ENCODE measurements around the gene KCTD3. TPM values are rescaled to one million over a fixed set of nuclear protein-coding genes. Genes with fewer than 3 reads are reported as not detected.

The KCTD3 gene
- total RNA-seq, 1 donor from 2014 or later, result 76.9 TPM

DNA sequence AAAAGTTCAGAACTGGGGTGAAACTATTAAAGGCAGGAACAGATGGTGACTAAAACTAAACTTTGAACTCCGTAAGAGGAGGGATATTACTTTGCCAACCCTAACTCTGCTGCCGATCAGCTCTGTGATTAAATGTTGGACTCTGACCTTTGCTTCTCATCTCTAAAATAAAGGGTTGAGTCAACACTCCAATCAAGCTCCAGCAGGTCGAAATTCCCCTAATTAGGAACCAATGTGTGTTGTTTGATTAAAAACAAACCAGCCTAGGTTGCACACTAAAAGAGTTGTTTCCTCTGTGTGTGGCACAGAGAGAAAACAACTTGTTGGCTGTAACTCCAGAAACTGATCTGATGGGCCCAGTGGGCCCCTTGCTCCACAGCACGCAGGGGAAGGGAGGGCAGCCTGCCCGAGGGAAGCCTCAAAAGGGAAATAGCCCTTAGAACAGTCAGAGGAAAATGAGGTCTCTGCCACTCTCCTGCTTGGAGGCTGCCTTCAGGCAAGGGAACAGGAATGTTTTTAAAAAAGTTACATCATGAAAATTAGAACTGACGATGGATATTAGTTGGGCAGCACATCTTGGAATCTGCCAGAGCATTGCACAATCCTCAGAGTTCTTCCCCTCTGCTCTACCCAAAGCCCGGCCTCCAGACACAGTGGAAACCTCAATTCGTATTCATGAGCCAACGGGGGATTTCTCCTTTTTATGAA, 69.3 kb downstream of the KCTD3 start:
- H3K4me1 ChIP-seq, result peaks cover 20% of the 10 kb centered on the region
- no peak overlapping the region for H3K4me3 ChIP-seq
- intact Hi-C loops (cut with DNase I), result no loop called here
- H3K9me3 ChIP-seq, result no peaks in the 10 kb centered on the region
- H3K27me3 ChIP-seq, result no peaks in the 10 kb centered on the region
- no peaks in the 10 kb centered on the region for H3K36me3 ChIP-seq
- TF ChIP-seq POLR2AphosphoS5 (IDR thresholded peaks at IDR 0.05; ENCODE audit: insufficient read depth in 1 of 2, low read depth in 1 of 2) (no peak), POLR2A (IDR thresholded peaks at IDR 0.05) (no peak)
- TF ChIP-seq, protein P1, sequence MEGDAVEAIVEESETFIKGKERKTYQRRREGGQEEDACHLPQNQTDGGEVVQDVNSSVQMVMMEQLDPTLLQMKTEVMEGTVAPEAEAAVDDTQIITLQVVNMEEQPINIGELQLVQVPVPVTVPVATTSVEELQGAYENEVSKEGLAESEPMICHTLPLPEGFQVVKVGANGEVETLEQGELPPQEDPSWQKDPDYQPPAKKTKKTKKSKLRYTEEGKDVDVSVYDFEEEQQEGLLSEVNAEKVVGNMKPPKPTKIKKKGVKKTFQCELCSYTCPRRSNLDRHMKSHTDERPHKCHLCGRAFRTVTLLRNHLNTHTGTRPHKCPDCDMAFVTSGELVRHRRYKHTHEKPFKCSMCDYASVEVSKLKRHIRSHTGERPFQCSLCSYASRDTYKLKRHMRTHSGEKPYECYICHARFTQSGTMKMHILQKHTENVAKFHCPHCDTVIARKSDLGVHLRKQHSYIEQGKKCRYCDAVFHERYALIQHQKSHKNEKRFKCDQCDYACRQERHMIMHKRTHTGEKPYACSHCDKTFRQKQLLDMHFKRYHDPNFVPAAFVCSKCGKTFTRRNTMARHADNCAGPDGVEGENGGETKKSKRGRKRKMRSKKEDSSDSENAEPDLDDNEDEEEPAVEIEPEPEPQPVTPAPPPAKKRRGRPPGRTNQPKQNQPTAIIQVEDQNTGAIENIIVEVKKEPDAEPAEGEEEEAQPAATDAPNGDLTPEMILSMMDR (IDR thresholded peaks at IDR 0.05), result no peak
- H3K27ac ChIP-seq, result peak overlapping the region; percentile 35
- DNase-seq (ENCODE audit: extremely low spot score in 2 of 2), result no peak

DNA sequence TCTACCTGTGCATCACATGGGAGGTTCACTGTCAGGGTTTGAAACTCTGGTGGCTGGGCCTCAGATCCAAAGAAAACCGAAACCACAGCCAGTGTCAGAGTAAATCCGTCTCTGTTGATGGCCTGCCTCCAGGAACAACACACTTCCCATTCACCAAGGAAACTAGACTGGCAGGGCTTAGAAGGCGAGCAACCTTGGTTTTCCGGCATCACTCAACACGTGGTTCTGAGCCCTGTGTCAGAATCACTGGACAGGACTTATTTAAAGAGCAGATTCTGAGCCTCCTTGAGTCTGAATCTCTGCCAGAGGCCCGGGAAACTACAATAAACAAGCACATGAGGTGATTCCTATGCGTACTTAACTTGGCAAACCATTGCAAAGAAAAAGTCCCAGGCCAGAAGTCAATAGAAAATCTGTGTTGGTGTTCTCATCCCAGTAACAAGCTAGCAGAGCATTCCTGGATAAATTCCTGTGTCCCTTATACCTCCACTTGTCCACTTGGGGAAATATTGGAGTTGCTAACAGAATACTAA, 70.0 kb downstream of the KCTD3 start:
- H3K4me3 ChIP-seq, result no peak overlapping the region
- peaks cover 20% of the 10 kb centered on the region for H3K4me1 ChIP-seq
- no peak for DNase-seq (ENCODE audit: extremely low spot score in 2 of 2)
- H3K27me3 ChIP-seq, result no peaks in the 10 kb centered on the region
- intact Hi-C loops (cut with DNase I), result no loop called here
- no peaks in the 10 kb centered on the region for H3K36me3 ChIP-seq
- H3K9me3 ChIP-seq, result no peaks in the 10 kb centered on the region
- no peak for TF ChIP-seq POLR2AphosphoS5 (IDR thresholded peaks at IDR 0.05; ENCODE audit: insufficient read depth in 1 of 2, low read depth in 1 of 2)
- no peak for TF ChIP-seq POLR2A (IDR thresholded peaks at IDR 0.05)
- TF ChIP-seq, protein P1 (IDR thresholded peaks at IDR 0.05), result no peak
- peak overlapping the region; percentile 35 for H3K27ac ChIP-seq

DNA sequence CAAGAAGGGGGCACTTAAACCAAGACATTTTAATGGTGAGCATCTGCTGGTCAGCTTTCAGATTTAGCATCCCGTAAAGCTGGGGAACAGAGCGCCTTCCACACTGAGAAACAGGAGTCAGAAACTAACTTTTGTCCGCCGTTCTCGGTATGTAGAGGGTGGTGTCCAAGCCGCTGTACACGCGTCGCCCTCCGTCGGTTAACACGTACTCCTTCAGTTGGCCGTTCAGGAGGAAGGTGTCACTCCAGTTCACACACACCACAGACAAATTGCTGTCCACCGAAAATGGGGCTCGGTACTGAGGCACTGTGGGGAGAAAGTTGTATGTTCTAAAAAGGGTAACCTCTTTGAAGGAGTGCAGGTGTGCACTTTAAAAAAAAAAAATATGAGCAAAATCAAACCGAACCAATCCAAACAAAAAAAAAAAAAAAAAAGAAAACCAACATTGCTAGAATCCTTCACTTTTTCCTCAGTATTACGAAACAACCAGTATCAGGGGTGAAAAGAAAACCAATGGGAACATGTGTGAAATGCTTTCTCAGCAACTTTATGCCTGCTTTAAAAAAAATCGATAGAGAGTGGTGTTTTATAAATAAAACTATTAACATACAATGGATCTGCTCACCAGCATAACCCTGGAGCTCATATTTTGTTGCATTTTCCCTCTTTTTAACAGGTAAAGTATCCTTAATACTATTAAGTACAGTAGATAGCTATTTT, 73.5 kb downstream of the KCTD3 start:
- TF ChIP-seq, protein P1 (IDR thresholded peaks at IDR 0.05), result no peak
- no peak for TF ChIP-seq POLR2A (IDR thresholded peaks at IDR 0.05)
- no peak for TF ChIP-seq POLR2AphosphoS5 (IDR thresholded peaks at IDR 0.05; ENCODE audit: insufficient read depth in 1 of 2, low read depth in 1 of 2)
- no peaks in the 10 kb centered on the region for H3K9me3 ChIP-seq
- no peaks in the 10 kb centered on the region for H3K27me3 ChIP-seq
- peaks cover 19% of the 10 kb centered on the region for H3K4me1 ChIP-seq
- no peaks in the 10 kb centered on the region for H3K36me3 ChIP-seq
- H3K27ac ChIP-seq, result no peak overlapping the region
- intact Hi-C loops (cut with DNase I), result no loop called here
- no peak overlapping the region for H3K4me3 ChIP-seq
- no peak for DNase-seq (ENCODE audit: extremely low spot score in 2 of 2)

DNA sequence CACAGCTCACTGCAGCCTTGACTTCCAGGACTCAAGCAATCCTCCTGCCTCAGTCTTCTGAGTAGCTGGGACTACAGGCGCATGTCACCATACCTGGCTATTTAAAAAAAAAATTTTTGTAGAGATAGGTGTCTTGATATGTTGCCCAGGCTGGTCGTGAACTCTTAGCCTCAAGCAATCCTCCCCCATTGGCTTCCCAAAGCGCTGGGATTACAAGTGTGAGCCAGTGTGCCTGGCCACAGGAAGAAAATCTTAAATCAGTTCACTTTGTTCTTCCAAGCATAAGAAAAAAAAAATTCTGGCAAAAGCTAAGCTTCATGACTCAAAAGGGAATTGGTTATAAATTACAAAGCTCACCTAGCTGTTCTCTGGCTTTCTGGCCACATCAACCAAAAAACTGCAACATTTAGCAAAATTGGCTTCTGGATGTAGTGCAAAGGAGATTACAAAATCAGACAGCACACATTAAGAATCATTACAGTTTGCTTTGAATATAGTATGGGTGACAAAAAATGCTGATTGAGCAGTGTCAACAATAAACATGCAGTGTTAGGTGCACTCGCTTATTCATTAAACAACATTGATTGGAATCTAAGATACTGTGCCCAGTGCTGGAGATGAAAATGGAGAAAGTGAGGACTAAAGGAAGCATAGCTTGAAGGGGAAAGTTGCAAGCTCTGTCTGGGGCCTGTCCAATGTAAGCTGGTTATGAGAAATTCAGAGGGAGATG, 76.7 kb downstream of the KCTD3 start:
- no peaks in the 10 kb centered on the region for H3K36me3 ChIP-seq
- no peaks in the 10 kb centered on the region for H3K4me1 ChIP-seq
- DNase-seq (ENCODE audit: extremely low spot score in 2 of 2), result no peak
- no peak overlapping the region for H3K4me3 ChIP-seq
- H3K27me3 ChIP-seq, result no peaks in the 10 kb centered on the region
- TF ChIP-seq, protein P1 (IDR thresholded peaks at IDR 0.05), result no peak
- TF ChIP-seq POLR2AphosphoS5 (IDR thresholded peaks at IDR 0.05; ENCODE audit: insufficient read depth in 1 of 2, low read depth in 1 of 2) (no peak), POLR2A (IDR thresholded peaks at IDR 0.05) (no peak)
- intact Hi-C loops (cut with DNase I), result no loop called here
- no peak overlapping the region for H3K27ac ChIP-seq
- no peaks in the 10 kb centered on the region for H3K9me3 ChIP-seq
